Epithelial cell of esophagus (primary cell): ENCODE data around the gene CHD9NB.
"Not testable (repeated sequence)": the region's sequence is repeated elsewhere in the genome, so short reads cannot be mapped to it uniquely, and the experiment has no call there.

Source experiments
- DNase-seq: peaks from one replicate; pipeline ENCODE4 v3.0.0; 2010; ENCODE audit warnings: low read depth
- H3K4me3 ChIP-seq: 2 replicates; pipeline ENCODE4 v1.5.1; 2011; ENCODE audit warnings: mild to moderate bottlenecking, low read length, control low read depth
- TF ChIP-seq, protein P1 (sequence below): IDR thresholded peaks from 2 replicates; pipeline ENCODE4 v1.5.1; 2011; ENCODE audit warnings: low read depth, mild to moderate bottlenecking, low read length, control low read depth, inconsistent platforms; ENCODE audit not compliant: insufficient read depth; ENCODE audit errors: missing control alignments

Gene CHD9NB

GRCh38 chr16:53078247-53078646 is 25.6 kb upstream of the CHD9NB start:
- DNase-seq: no peak
- TF ChIP-seq, protein P1, sequence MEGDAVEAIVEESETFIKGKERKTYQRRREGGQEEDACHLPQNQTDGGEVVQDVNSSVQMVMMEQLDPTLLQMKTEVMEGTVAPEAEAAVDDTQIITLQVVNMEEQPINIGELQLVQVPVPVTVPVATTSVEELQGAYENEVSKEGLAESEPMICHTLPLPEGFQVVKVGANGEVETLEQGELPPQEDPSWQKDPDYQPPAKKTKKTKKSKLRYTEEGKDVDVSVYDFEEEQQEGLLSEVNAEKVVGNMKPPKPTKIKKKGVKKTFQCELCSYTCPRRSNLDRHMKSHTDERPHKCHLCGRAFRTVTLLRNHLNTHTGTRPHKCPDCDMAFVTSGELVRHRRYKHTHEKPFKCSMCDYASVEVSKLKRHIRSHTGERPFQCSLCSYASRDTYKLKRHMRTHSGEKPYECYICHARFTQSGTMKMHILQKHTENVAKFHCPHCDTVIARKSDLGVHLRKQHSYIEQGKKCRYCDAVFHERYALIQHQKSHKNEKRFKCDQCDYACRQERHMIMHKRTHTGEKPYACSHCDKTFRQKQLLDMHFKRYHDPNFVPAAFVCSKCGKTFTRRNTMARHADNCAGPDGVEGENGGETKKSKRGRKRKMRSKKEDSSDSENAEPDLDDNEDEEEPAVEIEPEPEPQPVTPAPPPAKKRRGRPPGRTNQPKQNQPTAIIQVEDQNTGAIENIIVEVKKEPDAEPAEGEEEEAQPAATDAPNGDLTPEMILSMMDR: no peak
- H3K4me3 ChIP-seq: no peak overlapping the region

DNA sequence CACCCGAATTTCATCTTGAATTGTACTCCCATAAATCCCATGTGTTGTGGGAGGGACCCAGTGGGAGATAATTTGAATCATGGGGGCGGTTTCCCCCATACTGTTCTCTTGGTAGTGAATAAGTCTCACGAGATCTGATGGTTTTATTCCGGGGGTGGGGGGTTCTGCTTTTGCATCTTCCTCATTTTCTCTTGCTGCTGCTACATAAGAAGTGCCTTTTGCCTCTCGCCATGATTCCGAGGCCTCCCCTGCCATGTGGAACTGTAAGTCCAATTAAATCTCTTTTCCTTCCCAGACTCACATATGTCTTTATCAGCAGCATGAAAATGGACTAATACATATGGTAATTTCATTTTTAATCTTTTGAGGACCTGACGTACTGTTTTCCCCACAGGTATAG is 22.8 kb upstream of the CHD9NB start:
- DNase-seq, H3K4me3 ChIP-seq: not testable (repeated sequence)

DNA sequence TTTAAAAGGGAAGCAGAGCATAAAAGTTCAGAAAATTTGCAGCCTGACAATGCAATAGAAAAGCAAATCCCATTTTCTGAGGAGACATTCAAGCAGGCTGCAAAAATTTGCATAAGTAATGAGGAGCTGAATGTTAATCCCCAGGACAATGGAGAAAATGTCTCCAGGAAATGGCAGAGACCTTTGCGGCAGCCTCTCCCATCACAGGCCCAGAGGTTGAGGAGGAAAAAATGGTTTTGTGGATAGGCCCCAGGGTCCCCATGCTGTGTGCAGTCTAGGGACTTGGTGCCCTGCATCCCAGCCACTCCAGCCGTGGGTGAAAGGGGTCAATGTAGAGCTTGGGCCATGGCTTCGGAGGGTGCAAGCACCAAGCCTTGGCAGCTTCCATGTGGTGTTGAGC is 21.6 kb upstream of the CHD9NB start:
- H3K4me3 ChIP-seq, DNase-seq: not testable (repeated sequence)

GRCh38 chr16:53073022-53073421 is 20.3 kb upstream of the CHD9NB start:
- DNase-seq: no peak
- no peak overlapping the region for H3K4me3 ChIP-seq
- TF ChIP-seq, protein P1: no peak

DNA sequence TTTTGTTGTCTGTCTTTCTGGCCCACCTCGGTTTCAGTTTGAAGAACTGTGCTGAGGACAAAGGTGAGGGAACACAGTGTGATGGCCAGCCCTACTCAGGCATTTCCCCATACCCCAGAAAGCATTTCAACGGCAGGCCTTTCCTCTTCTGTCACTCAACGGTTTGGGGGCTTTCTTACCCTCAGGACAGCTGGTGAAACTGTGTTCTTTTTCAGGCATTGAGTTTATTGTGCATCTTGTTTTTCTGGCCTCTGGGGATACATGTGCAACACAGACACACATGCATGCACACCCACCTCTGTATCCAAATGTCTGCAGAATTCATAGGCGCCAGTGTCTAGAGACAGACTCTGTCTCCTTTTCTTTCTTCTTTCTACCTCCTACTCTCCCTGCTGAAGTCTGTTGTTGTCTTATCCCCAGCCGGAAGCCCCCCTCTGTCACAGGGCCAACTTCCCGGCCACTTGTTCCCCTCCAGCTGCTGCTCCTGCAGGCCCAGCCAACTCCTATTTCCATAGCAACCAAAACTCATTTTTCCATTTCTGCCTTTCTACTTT is 19.1 kb upstream of the CHD9NB start:
- TF ChIP-seq, protein P1: no peak
- no peak overlapping the region for H3K4me3 ChIP-seq
- DNase-seq: no peak

GRCh38 chr16:53069772-53070171 is 17.1 kb upstream of the CHD9NB start:
- no peak for DNase-seq
- no peak overlapping the region for H3K4me3 ChIP-seq
- TF ChIP-seq, protein P1: no peak

DNA sequence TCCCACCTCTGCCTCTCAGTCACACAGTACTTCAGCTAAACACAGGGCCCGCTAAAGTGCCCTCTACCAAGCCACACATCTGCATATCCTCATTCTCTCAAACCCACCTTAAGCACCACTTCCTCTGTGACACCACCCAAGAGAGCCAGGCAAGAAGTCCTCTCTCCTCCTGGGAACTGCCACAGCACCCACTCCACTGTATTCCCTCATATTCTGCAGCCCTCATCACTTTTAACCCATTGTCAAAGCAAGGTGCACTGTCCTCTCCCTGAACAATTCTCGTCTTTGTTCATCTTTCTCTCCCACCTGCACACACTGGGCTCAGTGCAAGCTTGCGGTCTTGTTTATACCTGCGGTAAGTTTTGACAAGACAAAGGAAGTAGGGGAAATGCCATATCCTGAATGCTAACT is 15.7 kb upstream of the CHD9NB start:
- DNase-seq: no peak
- no peak overlapping the region for H3K4me3 ChIP-seq

GRCh38 chr16:53067675-53068074 is 15.0 kb upstream of the CHD9NB start:
- TF ChIP-seq, protein P1: no peak
- no peak for DNase-seq

More for the DNA sequence above, 15.7 kb upstream of the CHD9NB start:
- TF ChIP-seq, protein P1: no peak

More at GRCh38 chr16:53067675-53068074, 15.0 kb upstream of the CHD9NB start:
- H3K4me3 ChIP-seq: no peak overlapping the region
